CD4-positive, alpha-beta T cell treated with Interleukin-4 for 4 hours (primary cell): ENCODE results near the gene IYD.
"Not testable (repeated sequence)": the region's sequence is repeated elsewhere in the genome, so short reads cannot be mapped to it uniquely, and the experiment has no call there.

Experiments
- DNase-seq: peaks from one replicate; pipeline ENCODE4 v3.0.0-alpha.2; 2020

IYD gene

DNA sequence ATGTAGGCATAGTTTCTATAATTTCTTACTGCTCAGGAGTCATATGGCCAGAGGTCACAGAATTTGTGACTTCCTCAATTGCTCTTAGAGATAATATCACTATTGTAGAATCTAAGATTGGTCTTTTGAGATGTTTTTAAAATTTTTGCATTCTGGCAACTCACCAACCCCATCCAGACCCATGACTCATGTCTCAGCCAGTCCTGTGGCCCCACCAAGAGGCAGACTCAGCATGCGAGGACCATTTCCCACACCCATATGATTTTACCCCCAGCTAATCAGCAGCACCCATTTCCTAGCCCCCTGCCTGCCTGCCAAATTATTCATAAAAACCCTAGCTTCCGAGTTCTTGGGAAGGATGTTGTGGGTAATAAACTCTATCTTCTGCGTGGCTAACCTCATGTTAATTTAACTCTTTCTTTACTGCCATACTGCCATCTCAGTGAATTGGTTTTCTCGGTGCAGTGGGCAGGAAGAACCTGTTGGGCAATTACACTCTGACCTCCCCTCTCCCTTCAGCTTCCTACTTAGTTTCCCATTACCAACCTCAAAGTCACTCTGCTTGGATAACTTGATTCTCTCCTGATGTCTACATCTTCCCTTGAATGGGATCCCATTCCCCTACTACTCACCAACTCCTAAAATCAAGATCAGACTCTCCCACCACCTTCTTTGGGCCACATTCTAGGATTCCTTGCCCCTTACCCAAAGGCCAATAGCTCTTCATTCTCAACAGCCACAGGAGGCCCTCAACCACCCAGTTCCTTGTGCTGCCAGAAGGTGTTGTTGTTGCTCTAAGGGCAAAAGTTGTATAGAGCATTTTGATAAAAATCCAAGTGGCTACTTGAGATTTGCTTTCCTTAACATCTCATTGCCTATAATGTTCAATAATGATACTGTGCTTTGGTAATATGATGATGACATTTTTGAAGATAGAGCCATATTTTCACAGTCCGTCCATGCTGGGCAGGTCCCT lies 16.2 kb upstream of the IYD start:
- DNase-seq, result no peak

DNA sequence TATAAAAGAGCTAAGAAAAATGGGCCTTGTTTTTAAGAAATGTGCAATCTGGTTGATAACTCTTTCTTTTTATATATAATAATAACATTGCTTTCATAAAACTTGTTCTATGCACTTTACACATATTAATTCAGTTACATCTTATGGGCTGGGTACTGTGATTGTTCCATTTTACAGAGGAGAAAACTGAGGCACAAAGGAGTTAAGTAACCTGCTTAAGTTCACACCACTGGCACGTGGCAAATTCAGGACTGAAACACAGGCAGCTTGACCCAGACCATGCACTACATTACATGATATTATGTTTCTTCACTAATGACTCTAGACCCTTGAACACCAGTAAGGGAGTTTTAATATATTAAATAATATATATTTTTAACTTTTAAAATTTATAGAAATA lies 15.4 kb upstream of the IYD start:
- DNase-seq, result no peak

DNA sequence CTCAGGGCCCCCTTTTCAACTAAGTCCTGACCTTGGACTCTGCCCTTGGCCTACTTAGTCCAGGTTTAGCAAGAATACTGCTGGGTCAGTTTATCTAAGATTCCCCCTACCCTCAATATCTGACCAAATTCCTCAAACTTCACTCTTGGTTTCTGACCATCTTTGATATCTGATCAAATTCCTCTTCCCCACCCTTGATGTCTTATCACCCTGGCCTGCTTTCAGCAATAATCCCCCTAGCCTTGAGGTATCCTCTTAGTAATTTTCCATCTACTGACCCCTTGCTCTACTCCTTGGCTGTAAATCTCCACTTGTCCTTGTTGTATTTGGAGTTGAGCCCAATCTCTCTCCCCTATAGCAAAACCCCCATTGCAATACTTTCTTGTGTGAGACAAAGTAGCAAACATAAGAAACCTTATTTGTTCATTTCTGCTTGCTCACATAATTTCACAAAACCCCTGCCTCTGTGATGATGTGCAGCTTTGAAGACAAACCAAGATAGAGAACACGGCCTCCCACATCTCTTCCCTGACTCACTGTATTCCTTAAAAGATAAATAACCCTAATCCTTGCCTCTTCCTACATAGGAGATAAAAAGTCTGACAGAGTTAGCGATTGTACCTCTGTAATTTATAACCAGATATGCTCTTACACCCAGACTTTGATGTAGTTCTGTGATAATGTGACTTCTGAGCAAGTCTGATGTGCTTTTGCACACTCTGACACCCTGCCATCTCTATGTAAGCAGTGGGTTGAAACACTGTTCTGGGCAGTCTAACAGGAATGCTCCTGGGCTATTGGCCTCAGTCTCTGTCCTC lies 13.8 kb upstream of the IYD start:
- DNase-seq, result no peak

DNA sequence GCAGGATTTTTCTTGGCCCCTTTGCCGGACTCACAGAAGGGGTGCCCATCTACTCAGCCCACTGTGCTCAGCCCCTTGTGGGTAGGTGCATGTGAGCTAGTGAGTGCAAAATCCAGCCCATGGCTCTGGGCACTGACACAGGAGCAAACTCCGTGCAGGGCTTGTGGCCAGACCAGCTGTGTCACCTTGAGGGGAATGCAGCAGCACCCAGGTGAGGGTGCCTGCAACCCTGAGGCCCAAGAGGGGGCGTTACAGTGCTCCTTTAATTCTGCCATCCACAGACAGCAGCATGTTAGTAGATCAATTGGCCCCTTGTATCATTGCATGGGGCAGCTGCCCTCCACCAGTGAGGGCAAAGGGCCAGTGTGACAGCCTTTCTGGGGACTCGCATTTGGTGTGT lies 12.9 kb upstream of the IYD start:
- DNase-seq, result no peak

DNA sequence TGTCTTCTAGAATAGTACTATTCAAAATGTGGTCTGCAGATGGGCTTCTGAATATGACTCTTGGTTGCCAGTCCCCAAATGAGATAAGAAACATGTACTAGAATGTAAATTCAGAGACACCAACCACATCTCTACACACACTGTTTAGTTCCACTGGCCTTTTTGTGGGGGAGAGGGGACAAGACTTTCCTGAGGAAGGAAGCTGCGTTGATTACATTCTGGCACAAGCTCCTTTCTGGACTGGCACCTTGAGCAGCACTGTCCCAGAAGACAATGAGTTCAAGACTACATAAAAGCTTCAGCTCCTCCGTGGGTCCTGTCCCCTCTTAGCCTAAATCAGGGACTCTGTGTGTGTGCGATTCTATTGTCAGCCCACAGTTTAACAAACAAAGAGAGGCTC lies 6.9 kb upstream of the IYD start:
- DNase-seq, result no peak

DNA sequence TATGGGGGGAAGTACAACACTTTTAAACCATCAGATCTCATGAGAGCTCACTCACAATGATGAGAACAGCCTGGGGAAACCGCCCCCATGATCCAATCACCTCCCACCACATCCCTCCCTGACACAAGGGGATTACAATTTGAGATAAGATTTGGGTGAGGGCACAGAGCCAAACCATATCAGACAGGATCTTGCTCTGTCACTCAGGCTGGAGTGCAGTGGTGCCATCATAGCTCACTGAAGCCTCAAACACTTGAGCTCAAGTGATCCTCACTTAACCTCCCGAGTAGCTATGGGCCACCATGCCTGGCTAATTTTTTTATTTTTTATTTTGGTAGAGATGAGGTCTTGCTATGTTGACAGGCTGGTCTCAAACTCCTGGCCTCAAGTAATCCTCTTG lies 5.1 kb upstream of the IYD start:
- no peak for DNase-seq

DNA sequence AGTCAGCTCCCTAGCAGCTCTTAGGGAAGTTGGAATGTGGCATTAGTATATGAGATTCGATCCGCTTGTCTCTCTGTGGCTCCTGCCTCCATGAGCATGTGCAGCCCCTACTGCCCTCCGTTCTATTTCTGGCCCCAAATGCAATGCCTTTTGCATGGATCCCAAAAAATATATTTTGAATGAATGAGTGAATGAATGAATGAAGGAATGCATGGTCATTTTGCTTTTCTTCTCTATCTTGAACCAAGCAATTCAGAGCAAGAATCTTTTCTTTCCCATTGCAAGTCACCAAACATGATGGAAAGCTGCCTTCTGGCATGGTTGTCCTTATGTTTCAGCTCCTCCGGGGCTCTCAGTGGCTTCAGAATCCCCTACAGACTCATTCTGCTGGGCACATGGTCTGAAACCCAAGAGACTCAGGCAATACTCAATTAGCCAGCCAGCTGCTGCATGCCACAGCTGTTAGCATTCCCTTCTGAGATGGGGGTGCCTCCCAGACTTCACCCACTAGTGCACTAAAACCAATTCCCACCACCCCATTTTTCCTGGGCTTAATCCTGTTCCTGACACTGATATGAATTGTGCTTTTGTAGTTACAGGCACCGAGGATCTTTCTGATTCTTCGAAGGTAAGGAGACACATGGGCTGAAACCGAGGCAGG lies 2.6 kb upstream of the IYD start:
- no peak for DNase-seq

DNA sequence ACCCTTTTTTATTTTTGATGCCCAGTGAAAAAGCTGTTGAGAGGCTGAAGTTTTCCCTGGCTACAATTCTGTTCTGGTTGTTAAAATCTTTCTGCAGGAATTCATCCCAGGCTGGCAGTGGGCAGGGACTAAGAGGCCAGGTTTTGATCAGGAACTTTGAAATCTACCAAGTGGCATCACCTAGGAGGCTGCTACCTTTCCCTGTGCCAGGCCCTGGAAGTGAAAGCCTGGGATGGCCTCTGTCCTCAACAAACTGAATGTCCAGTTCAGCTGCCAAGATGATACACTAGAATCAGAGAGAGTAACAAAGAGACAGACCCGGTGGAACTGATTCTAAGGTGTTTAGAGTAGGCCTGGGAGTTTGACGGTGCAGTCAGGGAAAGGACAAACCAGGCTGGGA lies 596 bp downstream of the IYD start:
- no peak for DNase-seq

DNA sequence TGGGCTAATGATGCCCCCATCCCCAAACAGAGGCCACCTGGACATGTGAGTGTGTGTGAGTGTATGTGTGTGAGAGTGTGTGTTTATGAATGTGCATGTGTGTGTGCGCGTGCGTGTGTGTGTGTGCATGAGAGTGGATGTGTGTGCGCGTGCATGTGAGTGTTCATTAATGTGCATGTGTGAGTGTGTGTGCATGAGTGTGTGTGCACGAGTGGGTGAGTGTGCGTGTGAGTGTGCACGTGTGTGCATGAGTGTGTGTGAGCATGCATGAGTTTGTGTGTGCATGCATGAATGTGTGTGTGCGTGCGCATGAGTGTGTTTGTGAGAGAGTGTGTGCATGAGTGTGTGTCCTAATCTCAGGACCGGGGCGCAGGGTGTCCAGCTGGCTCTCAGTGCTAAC lies 1.3 kb downstream of the IYD start:
- no peak for DNase-seq

DNA sequence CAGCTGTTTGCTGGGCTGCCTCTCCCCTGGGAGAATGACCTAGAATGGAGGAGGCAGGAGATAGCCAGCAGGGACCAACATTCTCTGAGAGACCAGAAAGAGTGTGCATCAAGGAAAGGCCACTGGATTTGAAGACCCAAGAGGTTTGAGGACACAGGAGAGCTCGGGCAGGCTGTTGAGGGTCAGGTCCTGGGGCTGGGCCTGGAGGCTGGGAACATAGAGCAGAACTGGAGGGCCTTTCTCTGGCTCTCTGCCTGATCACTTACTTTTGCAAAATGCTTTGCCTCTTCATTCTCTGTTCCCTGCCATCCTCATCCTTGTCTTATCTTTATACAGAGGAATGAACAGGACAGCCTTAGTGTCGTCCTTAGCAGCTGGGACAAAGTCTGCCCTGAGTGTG lies 2.5 kb downstream of the IYD start:
- no peak for DNase-seq

DNA sequence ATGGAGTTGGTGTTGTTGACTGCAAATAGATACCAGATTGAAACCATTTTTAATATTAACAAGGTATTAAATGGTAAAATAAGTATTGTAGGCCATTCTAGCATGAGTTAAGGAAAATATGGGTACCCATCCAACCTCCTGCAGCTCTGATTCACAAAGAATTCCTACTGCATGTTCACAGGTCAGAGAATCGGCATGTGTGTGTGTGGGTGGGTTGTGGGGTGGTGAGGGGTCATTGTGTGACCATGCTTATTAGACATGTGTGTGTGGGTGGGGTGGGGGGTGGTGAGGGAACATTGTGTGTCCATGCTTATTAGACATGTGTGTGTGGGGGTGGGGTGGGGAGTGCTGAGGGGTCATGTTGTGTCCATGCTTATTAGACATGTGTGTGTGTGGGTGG lies 3.2 kb downstream of the IYD start:
- no peak for DNase-seq

DNA sequence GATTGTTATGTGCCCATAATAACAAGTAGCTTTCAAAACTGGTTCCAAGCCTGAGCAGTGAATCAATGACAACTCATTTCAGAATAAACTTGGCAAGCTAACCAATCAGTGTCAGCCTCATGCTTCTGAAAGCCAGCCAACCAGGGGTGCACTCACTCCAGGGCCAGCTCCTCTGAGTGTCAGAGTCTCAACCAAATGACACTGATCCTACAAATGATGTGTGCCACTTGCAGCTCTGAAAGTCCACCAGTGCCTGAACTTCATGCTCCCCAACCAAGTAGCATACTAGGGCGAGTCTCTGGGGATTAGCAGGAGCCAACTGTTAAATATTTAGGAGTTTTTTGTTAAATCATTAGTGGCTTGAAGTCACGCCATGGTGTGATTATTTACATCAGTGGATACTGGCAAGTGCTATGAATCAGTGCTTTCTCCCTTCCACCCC lies 4.5 kb downstream of the IYD start:
- no peak for DNase-seq

DNA sequence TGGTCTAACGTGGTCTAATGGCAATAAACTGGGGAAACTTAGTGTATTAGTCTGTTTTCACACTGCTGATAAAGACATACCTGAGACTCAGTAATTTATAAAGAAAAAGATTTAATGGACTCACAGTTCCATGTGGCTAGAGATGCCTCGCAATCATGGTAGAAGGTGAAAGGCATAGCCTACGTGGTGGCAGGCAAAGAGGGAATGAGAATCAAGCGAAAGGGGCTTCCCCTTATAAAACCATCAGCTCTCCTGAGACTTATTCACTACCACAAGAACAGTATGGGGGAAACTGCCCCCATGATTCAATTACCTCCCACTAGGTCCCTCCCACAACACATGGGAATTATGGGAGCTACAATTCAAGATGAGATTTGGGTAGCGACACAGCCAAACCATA lies 5.5 kb downstream of the IYD start:
- DNase-seq, result not testable (repeated sequence)

DNA sequence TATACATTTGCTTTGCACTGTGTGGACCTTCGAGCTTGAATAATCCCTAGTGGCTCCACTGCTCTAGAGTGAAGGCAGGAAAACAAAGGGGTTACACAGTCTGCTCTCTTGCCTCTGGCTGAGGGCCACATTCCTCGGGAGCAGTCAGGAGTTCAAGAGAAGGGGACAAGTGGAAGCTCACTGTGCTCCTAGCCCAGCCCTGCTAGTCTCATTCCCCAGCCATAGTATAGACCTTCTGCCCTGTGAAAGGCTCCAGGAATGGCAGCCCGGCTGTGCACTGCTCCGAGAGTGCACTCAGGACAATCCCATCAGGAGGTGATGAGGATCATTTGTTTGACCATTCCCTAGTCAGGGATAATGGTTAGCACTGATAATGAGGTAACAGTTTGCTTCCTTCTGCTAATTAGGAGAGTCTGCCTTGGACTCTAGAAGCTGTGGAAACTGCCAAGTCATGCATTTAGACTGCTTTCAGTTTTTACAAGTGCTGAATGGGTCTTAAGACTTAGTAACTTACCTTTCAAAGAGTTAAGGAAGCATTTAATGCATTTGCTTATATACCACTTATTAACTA lies 8.5 kb downstream of the IYD start:
- no peak for DNase-seq

DNA sequence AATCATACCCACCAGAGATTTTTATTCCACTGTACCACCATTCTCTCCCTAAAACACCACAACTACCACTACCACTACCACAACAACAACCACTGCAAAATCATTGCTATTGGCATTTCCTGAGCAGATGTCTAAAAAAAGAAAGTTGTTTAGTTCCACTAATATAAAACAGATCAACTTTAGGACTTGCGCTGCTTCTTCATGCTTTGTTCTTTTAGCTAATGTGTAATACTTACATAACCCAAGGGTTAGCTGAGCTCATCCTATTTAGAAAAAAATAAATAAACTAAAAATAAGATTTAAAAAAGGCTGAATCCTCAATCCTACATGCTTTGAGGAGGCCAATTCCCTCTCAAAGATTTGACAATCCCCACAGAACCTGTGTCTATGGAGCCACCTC lies 11.4 kb downstream of the IYD start:
- DNase-seq, result no peak

DNA sequence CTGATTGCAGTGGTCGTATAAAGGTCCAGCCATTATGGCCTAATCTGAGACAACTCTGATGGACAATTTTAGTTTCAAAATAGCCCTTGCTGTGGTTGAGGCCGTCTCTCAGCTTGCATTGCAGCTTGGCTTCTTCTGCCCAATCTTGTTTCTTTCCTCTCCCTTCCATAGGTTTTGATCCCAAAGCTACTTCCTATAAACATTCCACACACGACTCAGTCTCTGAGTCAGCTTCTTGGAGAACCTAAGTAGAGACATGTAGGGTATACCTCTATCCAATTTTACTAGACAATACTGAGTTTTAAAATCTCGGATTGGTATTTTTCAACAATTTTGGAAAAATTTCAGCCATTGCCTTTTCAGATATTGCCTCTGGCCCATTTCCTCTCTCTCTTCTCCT lies 13.4 kb downstream of the IYD start:
- no peak for DNase-seq

DNA sequence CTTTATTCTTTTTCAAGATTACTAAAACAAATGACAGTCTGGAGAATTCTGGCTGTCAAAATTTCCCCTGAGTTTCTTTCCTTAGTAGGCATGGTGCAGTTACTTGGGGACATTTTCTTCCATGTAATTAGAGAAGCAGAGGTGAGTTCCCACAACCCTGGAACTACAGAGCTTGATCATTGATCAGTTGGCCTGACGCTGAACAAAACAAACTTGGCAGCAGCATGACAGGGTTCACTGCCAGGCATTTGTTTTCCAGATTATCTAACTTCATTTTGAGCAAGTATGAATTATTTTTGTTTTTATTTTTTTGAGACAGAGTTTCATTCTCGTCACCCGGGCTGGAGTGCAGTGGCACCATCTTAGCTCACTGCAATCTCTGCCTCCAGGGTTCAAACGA lies 22.6 kb downstream of the IYD start:
- DNase-seq, result no peak

DNA sequence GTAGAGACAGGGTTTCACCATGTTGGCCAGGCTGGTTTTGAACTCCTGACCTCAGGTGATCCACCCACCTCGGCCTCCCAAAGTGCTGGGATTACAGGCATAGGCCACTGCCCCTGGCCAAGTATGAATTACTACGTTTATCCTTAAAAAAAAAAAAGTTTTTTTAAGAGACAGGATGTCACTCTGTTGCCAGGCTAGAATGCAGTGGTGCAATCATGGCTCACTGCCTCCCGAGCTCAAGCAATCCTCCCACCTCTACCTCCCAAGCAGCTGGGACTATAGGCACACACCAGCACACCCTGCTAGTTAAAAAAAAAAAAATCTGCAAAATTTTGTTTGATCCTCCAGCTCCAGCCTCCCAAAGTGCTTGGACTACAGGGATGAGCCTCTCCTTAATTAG lies 23.1 kb downstream of the IYD start:
- DNase-seq, result no peak

DNA sequence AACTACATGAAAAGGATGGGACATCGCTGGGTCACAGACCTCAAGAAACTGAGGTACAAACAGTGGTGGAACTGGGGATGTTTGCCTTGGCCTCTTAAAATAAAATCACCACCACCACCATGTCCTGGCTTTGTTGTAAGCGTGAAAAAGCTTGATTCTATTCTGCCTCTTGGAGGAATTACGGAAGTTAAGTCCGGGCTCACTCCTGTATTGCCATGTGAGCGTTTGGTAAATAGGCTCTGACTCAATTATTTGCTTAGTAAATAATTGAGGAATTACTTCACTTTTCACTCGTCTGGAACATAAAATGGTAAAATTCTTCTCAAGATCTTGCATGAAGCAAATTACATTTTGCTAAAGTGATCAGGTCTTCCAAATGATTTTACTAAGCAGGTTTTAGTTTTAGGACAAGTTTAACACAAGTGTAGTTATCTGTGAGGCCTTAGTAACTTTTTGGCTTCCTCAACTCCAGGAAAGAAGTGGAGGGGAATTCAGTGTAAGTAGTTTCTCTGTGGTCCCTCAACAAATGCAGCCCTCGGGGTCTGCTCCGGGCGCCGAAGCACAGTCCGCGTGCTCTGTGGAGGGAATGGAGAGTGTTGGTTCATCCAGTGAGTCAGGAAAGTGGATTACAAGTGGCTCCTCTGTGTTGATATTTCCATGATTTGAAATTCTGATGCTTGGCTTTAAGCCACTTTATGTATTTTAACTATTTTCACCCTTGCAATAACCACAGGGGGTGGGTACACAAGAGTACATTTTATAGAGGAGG lies 23.8 kb downstream of the IYD start:
- DNase-seq, result no peak

DNA sequence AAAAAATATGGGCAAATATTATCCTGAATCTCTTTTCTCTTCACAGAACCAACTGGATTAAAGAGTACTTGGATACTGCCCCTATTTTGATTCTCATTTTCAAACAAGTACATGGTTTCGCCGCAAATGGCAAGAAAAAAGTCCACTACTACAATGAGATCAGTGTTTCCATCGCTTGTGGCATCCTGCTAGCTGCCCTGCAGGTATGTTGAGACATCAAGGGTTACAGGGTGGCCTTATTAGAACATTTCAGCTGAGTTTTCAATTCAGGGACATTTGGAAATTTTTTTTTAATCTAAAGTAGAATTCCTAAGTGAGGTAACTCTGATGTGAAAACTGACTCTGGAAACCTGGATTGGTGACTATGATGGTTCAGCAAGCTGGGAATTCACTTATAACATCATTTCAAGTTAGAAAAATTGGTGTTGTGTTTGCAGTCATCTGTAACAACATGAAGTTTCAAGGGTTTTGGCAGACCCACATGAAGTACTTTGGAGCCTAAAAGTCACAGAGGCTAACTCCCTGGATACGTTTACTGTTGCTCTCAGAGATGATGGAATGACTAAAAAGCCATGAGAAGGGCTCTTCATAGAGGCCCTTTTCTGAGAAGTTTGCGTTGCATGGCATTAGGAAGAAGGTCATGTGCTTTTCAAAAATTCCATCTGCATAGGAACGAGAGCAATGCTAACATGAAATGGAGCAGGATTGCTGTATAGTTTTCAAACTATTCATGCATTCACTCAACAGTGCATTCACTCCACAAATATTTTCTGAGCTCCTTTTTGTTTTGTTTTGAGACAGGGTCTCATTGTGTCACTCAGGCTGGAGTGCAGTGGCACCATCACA lies 25.5 kb downstream of the IYD start:
- no peak for DNase-seq

DNA sequence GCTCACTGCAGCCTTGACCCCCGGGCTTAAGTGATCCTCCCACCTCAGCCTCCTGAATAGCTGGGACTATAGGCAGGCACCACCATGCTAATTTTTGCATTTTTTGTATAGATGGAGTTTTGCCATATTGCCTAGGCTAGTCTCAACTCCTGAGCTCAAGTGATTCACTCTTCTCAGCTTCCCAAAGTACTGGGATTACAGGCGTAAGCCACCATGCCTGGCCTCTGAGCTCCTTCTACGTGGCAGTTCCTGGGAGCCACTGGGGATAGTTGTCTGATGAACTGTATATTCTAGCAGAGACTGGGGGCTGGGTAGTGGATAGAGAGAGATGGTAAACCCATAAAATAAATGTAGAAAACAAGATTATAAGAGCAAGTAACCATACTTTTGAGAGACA lies 26.1 kb downstream of the IYD start:
- DNase-seq, result no peak
